ENCODE data around the gene C5.

C5 gene

DNA sequence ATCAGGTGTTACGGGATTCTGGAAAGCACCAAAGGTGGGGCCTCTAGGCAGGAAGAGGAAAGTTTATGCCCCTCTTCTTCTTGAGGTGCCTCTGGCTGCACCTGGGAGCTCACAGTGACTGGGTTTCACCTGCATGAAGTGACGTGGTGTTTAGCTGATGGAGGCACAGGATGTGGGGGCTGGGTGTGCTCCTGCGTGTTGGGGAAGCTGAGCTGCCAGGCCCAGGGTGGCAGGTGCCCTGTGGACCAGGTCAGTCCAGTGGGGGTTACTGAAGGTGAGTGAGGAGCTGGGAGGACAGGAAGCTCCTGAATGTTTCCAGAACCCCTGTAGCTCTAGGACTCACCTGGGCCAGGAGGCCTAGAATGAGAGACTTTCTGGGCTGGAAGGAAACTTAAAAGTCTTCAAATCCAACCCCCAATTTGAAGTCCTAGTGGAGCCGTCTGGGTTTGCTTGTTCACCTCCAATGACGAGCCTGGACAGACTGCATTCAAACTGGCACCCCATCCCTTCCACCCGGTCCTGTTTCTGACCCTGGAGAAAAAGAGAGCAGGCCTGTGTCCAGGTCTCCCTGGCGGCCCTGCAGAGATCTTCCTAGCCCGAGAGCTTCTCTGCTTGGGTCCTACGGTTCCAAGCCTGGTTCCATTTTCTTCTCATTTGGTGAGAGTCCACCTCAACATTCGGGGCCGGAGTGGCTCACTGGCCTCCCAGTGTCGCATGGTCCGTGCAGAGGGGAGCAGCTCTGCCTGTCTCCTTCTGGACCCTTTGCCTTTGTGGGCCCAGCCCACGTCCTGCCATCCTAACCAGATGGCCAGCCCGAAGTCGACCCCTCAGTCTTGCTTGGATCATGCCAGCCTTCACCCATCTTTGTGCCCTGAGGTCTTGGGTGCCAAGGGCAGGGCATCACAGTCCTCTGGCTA is 145.8 kb downstream of the C5 start:
- DNase-seq = no peak

DNA sequence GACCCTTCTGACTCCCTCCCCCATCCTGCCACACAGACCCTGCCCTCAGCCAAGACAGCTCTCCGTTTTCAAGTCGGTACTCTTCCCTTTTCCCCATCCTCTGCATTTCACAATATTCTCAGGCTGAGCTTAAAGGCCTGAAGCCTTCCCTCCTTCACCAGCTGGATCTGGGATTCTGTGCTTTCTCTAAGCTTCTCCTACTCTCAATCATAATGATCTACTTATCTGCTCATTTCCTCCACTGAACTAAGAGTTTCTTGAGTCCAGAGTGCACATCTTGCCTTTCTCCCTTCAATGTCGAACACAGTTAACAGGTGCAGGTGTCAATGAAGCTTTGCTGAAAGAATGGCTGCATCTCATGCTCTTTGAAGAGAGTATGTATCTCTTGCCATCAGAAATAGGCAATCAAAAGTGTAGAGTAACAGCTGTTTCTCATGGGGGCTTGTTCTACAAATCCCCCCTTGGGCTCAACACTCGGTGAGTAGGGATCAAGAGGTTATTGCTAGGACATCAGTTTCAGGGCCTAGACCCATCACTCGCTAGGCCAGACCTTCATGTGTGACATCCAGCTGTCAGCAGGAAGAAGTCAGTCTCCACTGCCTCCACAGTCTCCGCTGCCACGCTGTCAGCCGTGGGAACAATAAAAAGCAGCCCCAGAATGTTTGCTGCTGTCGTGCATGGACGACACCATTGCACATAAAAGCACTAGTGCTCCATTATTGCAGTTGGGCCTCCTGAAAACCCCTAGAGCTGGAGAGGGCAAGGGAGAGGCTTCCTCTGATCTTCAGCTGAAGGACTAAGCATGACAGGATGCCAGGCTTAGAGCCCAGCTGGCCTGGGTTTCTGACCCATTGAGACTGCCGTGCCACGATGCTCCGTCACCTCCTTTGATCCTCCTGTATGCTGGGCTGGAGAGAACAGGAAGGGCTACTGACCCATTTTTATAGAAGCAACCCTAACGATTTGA is 147.2 kb downstream of the C5 start:
- no peak for DNase-seq

Data from NCI-H2029 treated with DMSO at 0.1 percent for 48 hours (cell line).